ENCODE measurements around the gene SHISA9. TPM values are rescaled to one million over a fixed set of nuclear protein-coding genes. Genes with fewer than 3 reads are reported as not detected.

SHISA9 gene
- total RNA-seq, 3 donors from 2014 or later (not counting 1 experiment from before 2014, with no cell fraction given) = 0.05 TPM; not detected in 2

GRCh38 chr16:13047276-13047675 is 145.9 kb downstream of the SHISA9 start:
- TF ChIP-seq, protein P1, sequence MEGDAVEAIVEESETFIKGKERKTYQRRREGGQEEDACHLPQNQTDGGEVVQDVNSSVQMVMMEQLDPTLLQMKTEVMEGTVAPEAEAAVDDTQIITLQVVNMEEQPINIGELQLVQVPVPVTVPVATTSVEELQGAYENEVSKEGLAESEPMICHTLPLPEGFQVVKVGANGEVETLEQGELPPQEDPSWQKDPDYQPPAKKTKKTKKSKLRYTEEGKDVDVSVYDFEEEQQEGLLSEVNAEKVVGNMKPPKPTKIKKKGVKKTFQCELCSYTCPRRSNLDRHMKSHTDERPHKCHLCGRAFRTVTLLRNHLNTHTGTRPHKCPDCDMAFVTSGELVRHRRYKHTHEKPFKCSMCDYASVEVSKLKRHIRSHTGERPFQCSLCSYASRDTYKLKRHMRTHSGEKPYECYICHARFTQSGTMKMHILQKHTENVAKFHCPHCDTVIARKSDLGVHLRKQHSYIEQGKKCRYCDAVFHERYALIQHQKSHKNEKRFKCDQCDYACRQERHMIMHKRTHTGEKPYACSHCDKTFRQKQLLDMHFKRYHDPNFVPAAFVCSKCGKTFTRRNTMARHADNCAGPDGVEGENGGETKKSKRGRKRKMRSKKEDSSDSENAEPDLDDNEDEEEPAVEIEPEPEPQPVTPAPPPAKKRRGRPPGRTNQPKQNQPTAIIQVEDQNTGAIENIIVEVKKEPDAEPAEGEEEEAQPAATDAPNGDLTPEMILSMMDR (IDR thresholded peaks at IDR 0.05) = no peak
- no peaks in the 10 kb centered on the region for H3K27me3 Mint-ChIP-seq (ENCODE audit: low read depth in 2 of 2)
- Histone ChIP-seq H3K36me3 (ENCODE audit: control insufficient read depth, insufficient read depth, low read length) (no peaks in the 10 kb centered on the region), H3K27me3 (ENCODE audit: control insufficient read depth, insufficient read depth, low read length) (no peaks in the 10 kb centered on the region), H3K4me1 (ENCODE audit: control insufficient read depth, insufficient read depth, low read length) (no peaks in the 10 kb centered on the region), H3K4me3 (ENCODE audit: low read length) (no peak overlapping the region), H3K9me3 (ENCODE audit: control insufficient read depth, insufficient read depth, low read length) (no peaks in the 10 kb centered on the region), H3K27ac (ENCODE audit: low read length) (no peak overlapping the region)
- ATAC-seq (no peak), DNase-seq (no peak)
- H3K4me1 Mint-ChIP-seq = no peaks in the 10 kb centered on the region
- no peak overlapping the region for H3K27ac Mint-ChIP-seq
- H3K4me3 Mint-ChIP-seq = no peak overlapping the region
- intact Hi-C loops (cut with micrococcal nuclease) = no loop called here
- WGBS (ENCODE audit: insufficient coverage) = 63% methylated on average over 1 of the region's 1 CpG
- H3K36me3 Mint-ChIP-seq = no peaks in the 10 kb centered on the region
- peaks cover 3 to 5% of the 10 kb centered on the region in 2 donors for H3K9me3 Mint-ChIP-seq

DNA sequence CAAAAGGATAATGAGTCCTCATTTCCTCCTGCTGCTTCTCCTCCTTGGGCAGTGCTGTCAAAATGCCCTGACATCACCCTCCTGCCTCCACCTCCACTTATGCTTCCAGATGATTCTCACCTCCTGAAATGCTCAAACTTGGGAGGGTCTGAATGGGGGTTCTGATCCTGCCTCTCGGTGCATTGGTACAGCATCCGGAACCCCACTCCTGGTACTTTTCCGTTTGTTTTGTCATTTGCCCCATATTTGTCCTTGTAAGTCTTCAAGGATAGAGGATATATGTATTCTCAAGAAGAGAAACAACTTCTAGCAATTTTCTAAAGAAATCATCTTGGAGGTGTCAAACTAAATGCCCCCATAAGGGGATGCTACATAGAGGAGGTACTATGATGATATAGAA is 148.3 kb downstream of the SHISA9 start:
- Mint-ChIP-seq H3K36me3 (no peaks in the 10 kb centered on the region), H3K9me3 (peaks cover 6 to 9% of the 10 kb centered on the region in 2 donors), H3K4me1 (no peaks in the 10 kb centered on the region), H3K4me3 (no peak overlapping the region), H3K27me3 (ENCODE audit: low read depth in 2 of 2) (no peaks in the 10 kb centered on the region), H3K27ac (no peak overlapping the region)
- 91% methylated on average over 3 of the region's 3 CpGs for WGBS (ENCODE audit: insufficient coverage)
- H3K4me3 ChIP-seq (ENCODE audit: low read length) = no peak overlapping the region
- no peaks in the 10 kb centered on the region for H3K36me3 ChIP-seq (ENCODE audit: control insufficient read depth, insufficient read depth, low read length)
- no peak for ATAC-seq
- no peaks in the 10 kb centered on the region for H3K4me1 ChIP-seq (ENCODE audit: control insufficient read depth, insufficient read depth, low read length)
- no peak for DNase-seq
- H3K27me3 ChIP-seq (ENCODE audit: control insufficient read depth, insufficient read depth, low read length) = no peaks in the 10 kb centered on the region
- H3K27ac ChIP-seq (ENCODE audit: low read length) = no peak overlapping the region
- intact Hi-C loops (cut with micrococcal nuclease) = no loop called here
- H3K9me3 ChIP-seq (ENCODE audit: control insufficient read depth, insufficient read depth, low read length) = no peaks in the 10 kb centered on the region
- TF ChIP-seq, protein P1 (IDR thresholded peaks at IDR 0.05) = no peak

- Histone ChIP-seq H3K27me3 (ENCODE audit: control insufficient read depth, insufficient read depth, low read length) (no peaks in the 10 kb centered on the region), H3K9me3 (ENCODE audit: control insufficient read depth, insufficient read depth, low read length) (no peaks in the 10 kb centered on the region), H3K27ac (ENCODE audit: low read length) (no peak overlapping the region), H3K4me1 (ENCODE audit: control insufficient read depth, insufficient read depth, low read length) (no peaks in the 10 kb centered on the region), H3K36me3 (ENCODE audit: control insufficient read depth, insufficient read depth, low read length) (no peaks in the 10 kb centered on the region), H3K4me3 (ENCODE audit: low read length) (no peak overlapping the region)
- Mint-ChIP-seq H3K9me3 (peaks cover 9 to 11% of the 10 kb centered on the region in 2 donors), H3K4me3 (no peak overlapping the region), H3K27me3 (ENCODE audit: low read depth in 2 of 2) (peaks cover 0 to 2% of the 10 kb centered on the region in 2 donors), H3K27ac (no peak overlapping the region), H3K36me3 (no peaks in the 10 kb centered on the region), H3K4me1 (no peaks in the 10 kb centered on the region)
- no peak for ATAC-seq
- TF ChIP-seq, protein P1 (IDR thresholded peaks at IDR 0.05) = no peak
- WGBS (ENCODE audit: insufficient coverage) = 75% methylated on average over 1 of the region's 1 CpG
- no peak for DNase-seq
- intact Hi-C loops (cut with micrococcal nuclease) = no loop called here
Measured at GRCh38 chr16:13052431-13052830, 151.0 kb downstream of the SHISA9 start.

- WGBS (ENCODE audit: insufficient coverage) = 75% methylated on average over 2 of the region's 3 CpGs
- Histone ChIP-seq H3K27me3 (ENCODE audit: control insufficient read depth, insufficient read depth, low read length) (no peaks in the 10 kb centered on the region), H3K27ac (ENCODE audit: low read length) (no peak overlapping the region), H3K36me3 (ENCODE audit: control insufficient read depth, insufficient read depth, low read length) (no peaks in the 10 kb centered on the region), H3K9me3 (ENCODE audit: control insufficient read depth, insufficient read depth, low read length) (no peaks in the 10 kb centered on the region), H3K4me3 (ENCODE audit: low read length) (no peak overlapping the region), H3K4me1 (ENCODE audit: control insufficient read depth, insufficient read depth, low read length) (no peaks in the 10 kb centered on the region)
- ATAC-seq (no peak), DNase-seq (no peak)
- no peaks in the 10 kb centered on the region for H3K4me1 Mint-ChIP-seq
- no peak overlapping the region for H3K27ac Mint-ChIP-seq
- intact Hi-C loops (cut with micrococcal nuclease) = no loop called here
- H3K27me3 Mint-ChIP-seq (ENCODE audit: low read depth in 2 of 2) = peaks cover 0 to 2% of the 10 kb centered on the region in 2 donors
- TF ChIP-seq, protein P1 (IDR thresholded peaks at IDR 0.05) = no peak
- no peak overlapping the region for H3K4me3 Mint-ChIP-seq
- peaks cover 6 to 8% of the 10 kb centered on the region in 2 donors for H3K9me3 Mint-ChIP-seq
- H3K36me3 Mint-ChIP-seq = no peaks in the 10 kb centered on the region
Measured at GRCh38 chr16:13055480-13055879, 154.1 kb downstream of the SHISA9 start.
